ENCODE measurements around the gene CLASRP.

- TF ChIP-seq EZH2phosphoT487 (IDR thresholded peaks at IDR 0.05; ENCODE audit: insufficient read depth, low read depth) (no peak), EZH2 (IDR thresholded peaks at IDR 0.05; ENCODE audit: insufficient read depth, poor library complexity, severe bottlenecking) (no peak)
Measured at GRCh38 chr19:45075301-45076028, 36.6 kb downstream of the CLASRP start.
